Measurements from ENCODE around the gene RPS6KC1. TPM values are rescaled to one million over a fixed set of nuclear protein-coding genes. Genes with fewer than 3 reads are reported as not detected.

Gene RPS6KC1
- total RNA-seq, 2 donors from 2014 or later: 9.2 to 10.1 TPM

GRCh38 chr1:213250446-213250845 is 199.4 kb downstream of the RPS6KC1 start:
- H3K4me1 ChIP-seq: no peaks in the 10 kb centered on the region
- no peak overlapping the region for H3K27ac ChIP-seq
- DNase-seq (ENCODE audit: low spot score): no peak
- no peaks in the 10 kb centered on the region for H3K27me3 ChIP-seq
- no peaks in the 10 kb centered on the region for H3K36me3 ChIP-seq
- no peaks in the 10 kb centered on the region for H3K9me3 ChIP-seq
- no peak for TF ChIP-seq CTCF (IDR thresholded peaks at IDR 0.05)
- H3K4me3 ChIP-seq: no peak overlapping the region

GRCh38 chr1:213251972-213252371 is 200.9 kb downstream of the RPS6KC1 start:
- Histone ChIP-seq H3K9me3 (no peaks in the 10 kb centered on the region), H3K27ac (no peak overlapping the region), H3K27me3 (no peaks in the 10 kb centered on the region), H3K36me3 (no peaks in the 10 kb centered on the region), H3K4me3 (no peak overlapping the region), H3K4me1 (no peaks in the 10 kb centered on the region)
- no peak for DNase-seq (ENCODE audit: low spot score)
- TF ChIP-seq CTCF (IDR thresholded peaks at IDR 0.05): no peak

- TF ChIP-seq CTCF (IDR thresholded peaks at IDR 0.05): no peak
- DNase-seq (ENCODE audit: low spot score): no peak
- no peak overlapping the region for H3K27ac ChIP-seq
- no peaks in the 10 kb centered on the region for H3K4me1 ChIP-seq
- H3K27me3 ChIP-seq: no peaks in the 10 kb centered on the region
- H3K36me3 ChIP-seq: no peaks in the 10 kb centered on the region
- H3K4me3 ChIP-seq: no peak overlapping the region
- H3K9me3 ChIP-seq: no peaks in the 10 kb centered on the region
Measured at GRCh38 chr1:213256438-213257087, 205.5 kb downstream of the RPS6KC1 start.

GRCh38 chr1:213260311-213261075 is 209.5 kb downstream of the RPS6KC1 start:
- H3K27ac ChIP-seq: no peak overlapping the region
- no peaks in the 10 kb centered on the region for H3K27me3 ChIP-seq
- H3K4me1 ChIP-seq: no peaks in the 10 kb centered on the region
- H3K36me3 ChIP-seq: no peaks in the 10 kb centered on the region
- H3K9me3 ChIP-seq: no peaks in the 10 kb centered on the region
- DNase-seq (ENCODE audit: low spot score): no peak
- TF ChIP-seq CTCF (IDR thresholded peaks at IDR 0.05): no peak
- H3K4me3 ChIP-seq: no peak overlapping the region

GRCh38 chr1:213264531-213264930 is 213.5 kb downstream of the RPS6KC1 start:
- Histone ChIP-seq H3K27ac (no peak overlapping the region), H3K27me3 (no peaks in the 10 kb centered on the region), H3K9me3 (no peaks in the 10 kb centered on the region), H3K4me1 (no peaks in the 10 kb centered on the region), H3K4me3 (no peak overlapping the region), H3K36me3 (no peaks in the 10 kb centered on the region)
- no peak for DNase-seq (ENCODE audit: low spot score)
- TF ChIP-seq CTCF (IDR thresholded peaks at IDR 0.05): no peak
